GM12872 (cell line): ENCODE measurements around the gene JMJD1C.

Experiments
- TF ChIP-seq, protein P1 (sequence below): IDR thresholded peaks from 3 replicates; pipeline ENCODE4 v1.5.1; 2011; ENCODE audit warnings: low read depth, mild to moderate bottlenecking, low read length, moderate library complexity; ENCODE audit not compliant: insufficient read depth

The JMJD1C gene

DNA sequence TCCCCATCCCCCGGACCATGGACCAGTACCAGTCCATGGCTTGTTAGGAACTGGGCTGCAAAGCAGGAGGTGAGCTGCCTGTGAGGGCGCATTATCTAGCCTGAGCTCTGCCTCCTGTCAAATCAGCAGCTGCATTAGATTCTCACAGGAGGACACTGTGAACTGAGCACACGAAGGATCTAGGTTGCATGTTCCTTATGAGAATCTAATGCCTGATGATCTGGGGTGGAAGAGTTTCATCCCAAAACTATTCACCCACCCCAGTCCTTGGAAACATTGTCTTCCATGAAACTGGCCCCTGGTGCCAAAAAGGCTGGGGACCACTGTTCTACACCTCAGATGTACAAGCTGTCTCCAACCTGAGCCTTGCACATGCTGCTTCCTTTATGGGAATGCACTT, 24.1 kb upstream of the JMJD1C start:
- TF ChIP-seq, protein P1, sequence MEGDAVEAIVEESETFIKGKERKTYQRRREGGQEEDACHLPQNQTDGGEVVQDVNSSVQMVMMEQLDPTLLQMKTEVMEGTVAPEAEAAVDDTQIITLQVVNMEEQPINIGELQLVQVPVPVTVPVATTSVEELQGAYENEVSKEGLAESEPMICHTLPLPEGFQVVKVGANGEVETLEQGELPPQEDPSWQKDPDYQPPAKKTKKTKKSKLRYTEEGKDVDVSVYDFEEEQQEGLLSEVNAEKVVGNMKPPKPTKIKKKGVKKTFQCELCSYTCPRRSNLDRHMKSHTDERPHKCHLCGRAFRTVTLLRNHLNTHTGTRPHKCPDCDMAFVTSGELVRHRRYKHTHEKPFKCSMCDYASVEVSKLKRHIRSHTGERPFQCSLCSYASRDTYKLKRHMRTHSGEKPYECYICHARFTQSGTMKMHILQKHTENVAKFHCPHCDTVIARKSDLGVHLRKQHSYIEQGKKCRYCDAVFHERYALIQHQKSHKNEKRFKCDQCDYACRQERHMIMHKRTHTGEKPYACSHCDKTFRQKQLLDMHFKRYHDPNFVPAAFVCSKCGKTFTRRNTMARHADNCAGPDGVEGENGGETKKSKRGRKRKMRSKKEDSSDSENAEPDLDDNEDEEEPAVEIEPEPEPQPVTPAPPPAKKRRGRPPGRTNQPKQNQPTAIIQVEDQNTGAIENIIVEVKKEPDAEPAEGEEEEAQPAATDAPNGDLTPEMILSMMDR: no peak

DNA sequence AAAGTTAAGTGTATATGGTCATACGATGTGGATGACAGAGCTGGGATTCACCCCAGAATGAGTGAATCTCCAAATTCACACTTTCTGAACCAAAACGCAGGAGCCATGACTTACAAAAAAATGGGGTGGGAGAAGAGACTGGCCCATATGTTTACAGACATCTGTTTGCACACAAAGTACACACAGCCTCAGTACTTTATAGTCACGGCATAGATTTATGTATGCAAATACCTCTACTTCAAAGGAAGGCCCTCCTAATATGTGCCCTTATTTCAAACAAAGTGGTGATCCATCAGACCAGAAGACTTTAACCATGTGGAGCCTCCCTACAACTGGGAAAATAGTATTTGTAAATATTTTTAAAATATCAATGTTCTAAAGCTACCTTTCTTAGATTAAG, 22.2 kb upstream of the JMJD1C start:
- TF ChIP-seq, protein P1: no peak

DNA sequence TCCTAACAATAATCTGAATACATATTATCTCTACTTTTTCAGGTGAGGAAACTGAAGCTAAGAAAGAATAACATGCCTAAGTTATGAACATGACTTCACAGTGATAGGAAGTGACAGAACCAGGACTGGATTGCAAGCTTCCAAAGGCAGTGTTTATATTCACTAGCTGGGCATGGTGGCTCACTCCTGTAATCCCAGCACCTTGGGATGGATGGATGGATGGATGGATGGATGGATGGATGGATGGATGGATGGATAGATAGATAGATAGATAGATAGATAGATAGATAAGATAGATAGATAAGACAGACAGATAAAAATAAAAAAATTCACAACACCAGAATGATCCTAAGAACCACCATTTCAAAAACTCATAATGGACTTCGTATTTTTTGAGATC, 18.2 kb upstream of the JMJD1C start:
- TF ChIP-seq, protein P1: no peak

DNA sequence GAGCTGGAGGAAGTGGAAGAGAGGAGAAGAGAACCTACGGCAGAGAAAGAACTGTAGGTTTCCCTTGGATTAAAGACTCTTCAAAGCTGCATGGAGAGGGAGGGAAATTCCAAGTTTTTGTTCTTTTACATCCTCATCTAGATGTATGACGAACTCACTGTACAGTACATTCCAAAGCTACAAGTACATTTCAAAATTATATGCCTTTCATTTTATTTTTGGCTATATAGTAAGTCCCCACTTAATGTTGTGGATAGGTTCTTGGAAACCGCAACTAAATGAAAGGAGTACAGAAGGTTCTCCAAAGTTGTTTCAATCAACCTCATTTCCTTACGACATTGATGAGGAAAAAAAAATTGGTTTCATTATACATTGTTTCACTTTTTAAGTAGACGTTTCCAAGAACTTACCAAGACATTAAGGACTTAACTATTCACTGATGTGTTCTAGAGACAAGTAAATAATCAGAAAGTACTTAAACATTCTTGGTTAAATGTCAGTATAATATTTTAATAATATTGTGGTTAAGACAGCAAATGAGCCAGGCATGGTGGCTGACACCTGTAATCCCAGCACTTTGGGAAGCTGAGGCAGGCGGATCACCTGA, 16.1 kb upstream of the JMJD1C start:
- TF ChIP-seq, protein P1: no peak

DNA sequence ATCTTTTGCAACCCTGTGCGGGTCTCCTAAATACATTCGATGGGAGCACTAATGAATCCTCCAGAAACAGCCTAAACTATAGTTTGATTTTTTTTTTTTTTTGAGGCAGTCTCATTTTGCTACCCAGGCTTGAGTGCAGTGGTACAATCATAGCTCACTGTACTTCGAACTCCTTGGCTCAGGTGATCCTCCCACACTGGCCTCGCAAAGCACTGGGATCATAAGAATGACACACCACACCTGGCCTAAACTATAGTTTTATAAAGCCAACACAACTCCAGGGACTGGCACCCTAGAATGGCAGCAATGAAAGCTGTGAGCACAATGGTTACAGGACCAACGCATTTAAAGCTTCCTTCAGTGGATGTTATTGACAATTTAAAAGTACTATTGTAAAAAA, 14.5 kb upstream of the JMJD1C start:
- TF ChIP-seq, protein P1: no peak

DNA sequence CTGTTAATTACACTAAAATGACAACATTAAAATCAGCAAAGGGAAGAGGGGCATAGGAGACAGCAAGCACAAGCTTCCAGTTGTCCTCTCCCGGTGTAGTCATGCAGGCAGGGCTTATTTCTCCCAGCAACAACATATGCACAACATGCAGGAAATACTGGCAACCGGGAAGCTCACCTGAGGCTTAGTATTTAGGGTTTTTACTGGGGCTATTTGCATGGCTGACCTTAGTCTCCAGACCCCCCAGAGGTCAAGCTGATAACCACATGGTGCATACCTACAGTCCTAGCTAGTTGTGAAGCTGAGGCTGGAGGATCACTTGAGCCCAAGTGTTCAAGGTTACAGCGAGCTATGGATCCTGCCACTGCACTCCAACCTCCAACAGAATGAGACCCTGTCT, 12.8 kb upstream of the JMJD1C start:
- TF ChIP-seq, protein P1: peak; percentile 6; the same call in 1 of the 3 replicates

DNA sequence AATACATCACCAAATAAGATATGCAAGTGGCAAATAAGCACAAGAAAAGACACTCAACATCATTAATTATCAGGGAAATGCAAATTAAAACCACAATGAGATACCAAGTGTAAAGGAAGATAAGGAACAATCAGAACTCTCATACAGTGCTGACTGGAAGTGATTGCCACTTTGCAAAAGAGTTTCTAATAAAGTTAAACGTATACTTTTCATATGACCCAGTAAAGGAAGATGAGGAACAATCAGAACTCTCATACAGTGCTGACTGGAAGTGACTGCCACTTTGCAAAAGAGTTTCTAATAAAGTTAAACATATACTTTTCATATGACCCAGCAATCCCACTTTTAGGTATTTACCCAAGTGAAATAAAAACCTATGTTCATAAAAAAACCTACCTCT, 12.2 kb upstream of the JMJD1C start:
- TF ChIP-seq, protein P1: no peak
